Hematopoietic multipotent progenitor cell treated with erythropoietin and hydrocortisone succinate and interleukin-3 and kit ligand, for 8 days (in vitro differentiated cells): ENCODE measurements around the gene EDEM2.
"Not testable (repeated sequence)": the region's sequence is repeated elsewhere in the genome, so short reads cannot be mapped to it uniquely, and the experiment has no call there.

Source experiments
- DNase-seq: peaks from one replicate; pipeline ENCODE4 v3.0.0-alpha.2; 2015

Gene EDEM2

DNA sequence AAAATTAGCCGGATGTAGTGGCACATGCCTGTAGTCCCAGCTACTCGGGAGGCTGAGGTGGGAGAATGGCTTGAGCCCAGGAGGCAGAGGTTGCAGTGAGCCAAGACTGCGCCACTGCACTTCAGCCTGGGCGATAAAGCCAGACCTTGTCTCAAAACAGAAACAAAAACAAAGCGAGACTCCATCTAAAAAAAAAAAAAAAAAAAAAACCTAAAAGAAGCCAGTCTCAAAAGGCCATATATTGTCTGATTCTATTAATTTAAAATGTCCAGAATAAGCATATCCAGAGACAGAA is 66.8 kb downstream of the EDEM2 start:
- DNase-seq = not testable (repeated sequence)

- no peak for DNase-seq
These were observed 67.4 kb downstream of the EDEM2 start for GRCh38 chr20:35079472-35080347.

DNA sequence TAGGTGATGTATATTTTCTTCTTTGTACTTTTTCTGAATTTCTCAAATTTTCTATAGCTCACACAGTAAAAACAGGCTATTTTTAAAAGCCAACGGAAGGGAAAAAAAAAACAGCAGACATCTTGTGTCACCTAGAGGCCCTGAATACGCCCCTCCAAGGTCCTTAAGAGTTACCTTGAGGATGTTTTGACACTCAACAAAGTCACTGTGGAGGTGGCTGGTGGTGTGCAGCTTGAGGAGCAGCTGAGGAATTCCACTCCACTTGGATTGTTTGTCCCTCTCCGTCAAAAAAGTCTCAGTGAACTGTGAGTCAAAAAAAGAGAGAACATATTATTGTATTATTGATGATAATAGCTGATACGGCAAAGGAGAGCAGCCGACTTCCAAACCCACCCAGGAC is 69.3 kb downstream of the EDEM2 start:
- no peak for DNase-seq

GRCh38 chr20:35077341-35077740 is 69.8 kb downstream of the EDEM2 start:
- DNase-seq = no peak

DNA sequence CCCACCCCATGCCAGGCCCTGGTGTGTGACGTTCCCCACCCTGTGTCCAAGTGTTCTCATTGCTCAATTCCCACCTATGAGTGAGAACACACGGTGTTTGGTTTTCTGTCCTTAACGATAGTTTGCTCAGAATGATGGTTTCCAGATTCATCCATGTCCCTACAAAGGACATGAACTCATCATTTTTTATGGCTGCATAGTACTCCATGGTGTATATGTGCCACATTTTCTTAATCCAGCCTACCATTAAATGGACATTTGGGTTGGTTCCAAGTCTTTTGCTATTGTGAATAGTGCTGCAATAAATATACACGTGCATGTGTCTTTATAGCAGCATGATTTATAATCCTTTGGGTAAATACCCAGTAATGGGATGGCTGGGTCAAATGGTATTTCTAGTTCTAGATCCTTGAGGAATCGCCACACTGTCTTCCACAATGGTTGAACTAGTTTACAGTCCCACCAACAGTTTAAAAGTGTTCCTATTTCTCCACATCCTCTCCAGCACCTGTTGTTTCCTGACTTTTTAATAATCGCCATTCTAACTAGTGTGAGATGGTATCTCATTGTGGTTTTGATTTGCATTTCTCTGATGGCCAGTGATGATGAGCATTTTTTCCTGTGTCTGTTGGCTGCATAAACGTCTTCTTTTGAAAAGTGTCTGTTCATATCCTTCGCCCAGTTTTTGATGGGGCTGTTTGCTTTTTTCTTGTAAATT is 75.5 kb downstream of the EDEM2 start:
- DNase-seq = not testable (repeated sequence)

DNA sequence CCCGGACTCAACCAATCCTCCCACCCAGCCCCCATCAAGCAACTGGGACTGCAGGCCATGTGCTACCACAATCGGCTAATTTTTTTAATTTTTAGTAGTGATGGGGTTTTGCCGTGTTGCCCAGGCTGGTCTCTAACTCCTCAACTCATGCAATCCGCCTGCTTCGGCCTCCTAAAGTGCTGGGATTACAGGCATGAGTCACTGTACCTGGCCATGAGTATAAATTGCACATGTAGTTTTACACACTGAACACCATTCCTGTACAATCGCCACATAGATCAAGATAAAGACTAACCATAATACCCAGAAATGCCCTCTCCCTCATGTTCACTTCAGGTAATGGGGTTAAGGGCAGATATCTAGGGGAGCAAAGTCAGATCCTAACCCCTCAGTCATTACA is 80.9 kb downstream of the EDEM2 start:
- no peak for DNase-seq
